ENCODE measurements around the gene CYP2W1. TPM values are rescaled to one million over a fixed set of nuclear protein-coding genes. Genes with fewer than 3 reads are reported as not detected.

Gene CYP2W1, protein sequence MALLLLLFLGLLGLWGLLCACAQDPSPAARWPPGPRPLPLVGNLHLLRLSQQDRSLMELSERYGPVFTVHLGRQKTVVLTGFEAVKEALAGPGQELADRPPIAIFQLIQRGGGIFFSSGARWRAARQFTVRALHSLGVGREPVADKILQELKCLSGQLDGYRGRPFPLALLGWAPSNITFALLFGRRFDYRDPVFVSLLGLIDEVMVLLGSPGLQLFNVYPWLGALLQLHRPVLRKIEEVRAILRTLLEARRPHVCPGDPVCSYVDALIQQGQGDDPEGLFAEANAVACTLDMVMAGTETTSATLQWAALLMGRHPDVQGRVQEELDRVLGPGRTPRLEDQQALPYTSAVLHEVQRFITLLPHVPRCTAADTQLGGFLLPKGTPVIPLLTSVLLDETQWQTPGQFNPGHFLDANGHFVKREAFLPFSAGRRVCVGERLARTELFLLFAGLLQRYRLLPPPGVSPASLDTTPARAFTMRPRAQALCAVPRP
- total RNA-seq = 0.22 and 9.8 TPM in 2 replicates

DNA sequence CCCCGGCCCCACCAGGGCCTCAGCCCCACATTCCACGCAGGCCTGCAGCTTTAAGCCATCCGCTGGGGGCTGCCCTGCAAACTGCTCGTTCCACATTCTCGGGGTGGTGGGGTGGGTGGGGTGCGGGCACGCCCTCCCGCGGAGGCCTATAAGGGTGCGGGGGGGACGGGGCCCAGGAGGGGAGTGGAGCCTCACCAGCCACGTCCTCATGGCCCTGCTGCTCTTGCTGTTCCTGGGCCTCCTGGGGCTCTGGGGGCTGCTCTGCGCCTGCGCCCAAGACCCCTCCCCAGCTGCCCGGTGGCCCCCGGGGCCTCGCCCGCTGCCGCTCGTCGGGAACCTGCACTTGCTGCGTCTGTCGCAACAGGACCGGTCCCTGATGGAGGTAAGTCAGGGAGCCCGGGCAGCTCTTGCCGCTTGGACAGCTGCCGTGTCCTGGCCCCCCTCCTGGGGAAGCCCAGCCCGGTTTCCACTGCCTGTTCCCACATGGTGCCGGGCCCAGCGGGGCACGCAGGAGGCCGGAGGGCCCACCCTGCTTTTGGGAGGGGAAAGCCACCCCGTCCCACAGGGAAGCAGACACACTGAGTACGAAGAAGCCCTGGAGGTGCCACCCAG is at the start of gene CYP2W1:
CYP2W1 (plus strand) TSS at position 178 of the 612 bp plus-strand sequence; CDS start at position 209, 31 bp downstream.

DNA sequence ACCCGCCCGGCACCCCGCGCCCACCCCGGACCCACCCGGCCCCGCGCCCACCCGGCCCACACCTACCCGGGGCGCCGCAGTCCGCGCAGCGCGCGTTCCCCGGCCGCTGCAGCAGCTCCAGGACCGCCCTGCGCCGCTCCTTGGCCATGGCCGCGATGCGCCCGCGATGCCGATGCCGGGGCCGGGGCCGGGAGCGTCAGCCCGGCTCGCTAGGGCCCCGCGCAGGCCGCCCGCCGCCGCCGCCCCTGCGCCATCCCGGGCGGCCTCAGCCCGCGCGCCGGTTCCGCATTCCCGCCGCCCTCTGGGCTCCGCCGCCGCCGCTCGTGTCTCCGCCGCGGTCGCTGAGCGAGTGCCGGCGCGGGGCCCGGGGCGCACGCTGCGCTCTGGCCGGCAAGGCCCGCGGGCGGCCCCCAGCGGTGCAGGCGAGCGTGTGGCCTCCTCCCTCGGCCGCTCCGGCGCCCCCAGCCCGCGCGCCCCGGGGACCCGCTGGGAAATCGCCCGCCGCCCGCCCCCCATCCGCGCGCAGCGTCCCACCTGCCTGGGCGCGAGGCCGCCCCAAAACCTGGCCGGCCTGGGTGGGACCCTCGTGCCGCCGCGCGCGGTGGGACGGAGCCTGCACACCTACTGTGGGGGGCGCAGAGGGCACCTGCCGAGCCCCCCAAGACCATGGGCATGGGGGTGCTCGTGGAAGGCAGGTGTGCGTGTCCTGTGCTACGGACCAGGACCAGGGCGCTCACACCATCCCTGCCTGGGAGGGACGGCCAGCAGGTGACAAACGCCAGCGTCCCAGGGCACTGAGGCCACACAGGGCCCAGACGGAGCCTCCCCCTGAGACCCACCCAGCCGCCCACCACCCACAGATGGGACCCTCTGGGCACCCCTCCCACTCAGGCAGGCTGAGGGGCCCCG is 28.4 kb upstream of the CYP2W1 start, which contains the start of gene ADAP1:
ADAP1 (minus strand) TSS at position 351 of the 909 bp plus-strand sequence; CDS start at position 148, 203 bp downstream.

DNA sequence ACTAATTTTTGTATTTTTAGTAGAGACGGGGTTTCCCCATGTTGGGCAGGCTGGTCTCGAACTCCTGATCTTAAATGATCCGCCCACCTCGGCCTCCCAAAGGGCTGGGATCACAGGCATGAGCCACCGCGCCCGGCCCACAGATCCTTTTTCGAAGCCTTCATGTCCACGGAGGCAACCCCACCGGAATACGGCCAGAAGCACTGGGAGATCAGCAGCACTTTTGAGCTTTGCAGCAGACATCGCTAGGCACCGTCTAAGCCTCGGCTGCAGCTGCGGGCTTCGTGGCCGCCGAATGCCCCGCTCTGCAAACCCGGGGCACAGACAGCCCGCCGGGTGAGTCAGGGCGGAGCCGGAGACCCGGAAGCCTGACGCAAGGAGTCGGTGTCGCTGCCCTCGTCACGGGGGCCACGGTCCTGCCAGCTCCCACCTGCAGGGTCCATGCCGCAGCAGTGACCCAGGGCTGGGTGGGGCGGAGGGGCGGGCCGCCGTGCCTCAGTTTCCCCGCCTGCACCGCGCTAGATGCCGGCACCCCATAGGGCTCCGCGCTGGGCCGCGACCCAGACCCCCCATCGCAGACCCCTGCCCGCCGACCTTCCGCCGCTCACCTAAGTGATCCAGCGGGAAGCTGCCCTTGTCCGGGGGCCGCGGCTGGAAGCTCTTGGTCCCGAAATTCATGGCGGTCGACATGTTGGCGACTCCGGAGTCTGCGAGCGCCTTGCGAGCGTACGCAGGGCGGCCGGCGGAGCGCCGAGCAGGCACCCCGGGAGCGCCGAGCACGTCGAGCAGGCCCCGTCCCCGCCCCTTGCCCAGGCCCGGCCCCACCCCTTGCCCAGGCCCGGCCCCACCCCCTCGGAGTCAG is 7.9 kb upstream of the CYP2W1 start, which contains the start of gene COX19:
COX19 (minus strand) TSS at position 730 of the 862 bp plus-strand sequence; CDS start at position 690, 40 bp downstream.

Small RNA genes lying within 50 kb of the gene (small RNA-seq; reads per million reads assigned to genes)
- 45.5 reads per million, percentile 97 among the genes with 10 or more reads in this experiment for gene MIR339

Other genes starting within 250 kb of the CYP2W1 start
- 109 and 344 TPM in 2 replicates for gene SUN1, start 150.7 kb upstream of the CYP2W1 start, total RNA-seq
- 15.4 and 16.5 TPM in 2 replicates for gene GET4, start 106.6 kb upstream of the CYP2W1 start, total RNA-seq
- gene ADAP1, start 28.5 kb upstream of the CYP2W1 start, total RNA-seq = 1.6 and 2.0 TPM in 2 replicates
- gene COX19, start 7.6 kb upstream of the CYP2W1 start, total RNA-seq = 11.9 and 20.8 TPM in 2 replicates
- 0.33 and 1.2 TPM in 2 replicates for gene GPR146, start 61.4 kb downstream of the CYP2W1 start, total RNA-seq
- gene GPER1, start 104.9 kb downstream of the CYP2W1 start, total RNA-seq = under 0.01 and 0.33 TPM in 2 replicates
- 11.4 and 19.2 TPM in 2 replicates for gene ZFAND2A, start 177.0 kb downstream of the CYP2W1 start, total RNA-seq
- not detected in 2 replicates for gene UNCX, start 249.7 kb downstream of the CYP2W1 start, total RNA-seq